ENCODE measurements around the gene ARTN. TPM values are rescaled to one million over a fixed set of nuclear protein-coding genes. Genes with fewer than 3 reads are reported as not detected.

Gene ARTN
- 0.70 TPM for total RNA-seq
- long read RNA-seq, partial matches to known transcripts: 0 of 1 reads
- long read RNA-seq, other reads (novel, unspliced or antisense): 1 of 1 reads

DNA sequence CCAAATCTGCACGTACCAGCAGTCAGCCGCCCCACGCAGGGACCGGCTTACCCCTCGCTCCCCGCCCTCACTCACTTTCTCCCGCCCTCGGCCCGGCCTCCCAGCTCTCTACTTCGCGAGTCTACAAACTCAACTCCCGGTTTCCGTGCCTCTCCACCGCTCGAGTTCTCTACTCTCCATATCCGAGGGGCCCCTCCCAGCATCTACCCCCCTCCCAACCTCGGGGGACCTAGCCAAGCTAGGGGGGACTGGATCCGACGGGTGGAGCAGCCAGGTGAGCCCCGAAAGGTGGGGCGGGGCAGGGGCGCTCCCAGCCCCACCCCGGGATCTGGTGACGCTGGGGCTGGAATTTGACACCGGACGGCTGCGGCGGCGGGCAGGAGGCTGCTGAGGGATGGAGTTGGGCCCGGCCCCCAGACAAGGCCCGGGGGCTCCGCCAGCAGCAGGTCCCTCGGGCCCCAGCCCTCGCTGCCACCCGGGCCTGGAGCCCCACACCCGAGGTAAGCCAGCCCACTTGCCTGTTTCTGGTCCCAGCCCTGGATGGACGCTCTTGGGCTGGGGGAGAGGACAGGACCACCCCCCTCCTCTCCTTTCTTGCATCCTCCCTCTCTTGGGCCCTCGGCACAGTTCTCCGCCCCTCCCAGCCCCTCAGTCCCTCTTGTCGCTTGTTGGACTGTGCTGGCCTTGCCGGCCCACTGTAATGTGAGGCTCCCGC is at the start of gene ARTN:
Gene ARTN (plus strand): TSS at position 416 of the 715 bp plus-strand sequence. CDS start 1,856 bp downstream, outside the sequence.
- DNase-seq (ENCODE audit: low spot score): no peak
- intact Hi-C loops (cut with DNase I): loop anchor here (1.0 to 2.0 kb wide), 2 partner anchors 170 to 405 kb away; no protein-coding TSS in a partner anchor

- DNase-seq (ENCODE audit: low spot score): no peak
- intact Hi-C loops (cut with DNase I): no loop called here
These were observed 48.3 kb upstream of the ARTN start for GRCh38 chr1:43885279-43885801.

- DNase-seq (ENCODE audit: low spot score): no peak
- intact Hi-C loops (cut with DNase I): no loop called here
These were observed 45.9 kb upstream of the ARTN start for GRCh38 chr1:43887748-43888147.

- intact Hi-C loops (cut with DNase I): no loop called here
These were observed 42.8 kb upstream of the ARTN start for GRCh38 chr1:43890815-43891214.

GRCh38 chr1:43893006-43893405 is 40.6 kb upstream of the ARTN start:
- intact Hi-C loops (cut with DNase I): no loop called here

More at GRCh38 chr1:43890815-43891214, 42.8 kb upstream of the ARTN start:
- DNase-seq (ENCODE audit: low spot score): no peak

GRCh38 chr1:43898981-43899380 is 34.6 kb upstream of the ARTN start:
- intact Hi-C loops (cut with DNase I): no loop called here
- DNase-seq (ENCODE audit: low spot score): no peak

More at GRCh38 chr1:43893006-43893405, 40.6 kb upstream of the ARTN start:
- DNase-seq (ENCODE audit: low spot score): no peak

- intact Hi-C loops (cut with DNase I): no loop called here
- no peak for DNase-seq (ENCODE audit: low spot score)
These were observed 33.2 kb upstream of the ARTN start for GRCh38 chr1:43900386-43900785.

DNA sequence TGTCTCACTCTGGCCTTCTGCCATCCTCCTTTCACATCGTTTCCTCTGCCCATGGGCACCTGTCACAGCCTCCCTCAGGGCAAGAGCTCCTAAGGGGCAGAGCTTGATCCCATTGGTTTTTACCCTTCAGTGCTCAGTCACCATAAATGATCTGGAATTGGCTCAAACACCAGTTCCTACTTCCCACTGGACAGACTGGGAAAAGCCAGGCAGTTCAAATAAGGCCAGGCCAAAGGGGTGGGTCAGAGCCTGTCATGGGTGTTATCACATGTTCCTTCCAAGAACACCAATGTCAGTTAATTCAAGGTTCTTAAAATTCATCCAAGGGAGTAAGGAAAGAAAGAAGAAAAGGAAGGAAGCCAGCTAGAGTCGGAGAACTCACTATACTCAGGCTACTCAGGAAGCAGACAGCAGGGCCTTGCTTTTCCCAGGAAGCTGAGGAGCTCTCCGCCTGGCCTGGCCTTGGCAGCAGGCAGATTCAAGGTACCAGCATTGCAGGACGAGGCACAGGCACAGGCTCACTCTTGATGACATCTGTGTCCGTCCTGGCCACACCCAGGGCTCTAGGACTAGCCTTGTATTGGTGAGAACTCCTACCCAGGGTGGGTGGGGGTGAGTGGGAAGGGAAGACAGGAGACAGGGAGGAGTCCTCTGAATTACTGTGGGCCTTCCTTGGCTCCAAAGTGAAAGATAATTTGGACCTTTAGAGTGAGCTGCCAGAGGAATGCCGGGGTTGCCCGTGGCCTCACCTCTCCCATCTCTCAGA is 32.2 kb upstream of the ARTN start:
- DNase-seq (ENCODE audit: low spot score): no peak
- intact Hi-C loops (cut with DNase I): no loop called here

DNA sequence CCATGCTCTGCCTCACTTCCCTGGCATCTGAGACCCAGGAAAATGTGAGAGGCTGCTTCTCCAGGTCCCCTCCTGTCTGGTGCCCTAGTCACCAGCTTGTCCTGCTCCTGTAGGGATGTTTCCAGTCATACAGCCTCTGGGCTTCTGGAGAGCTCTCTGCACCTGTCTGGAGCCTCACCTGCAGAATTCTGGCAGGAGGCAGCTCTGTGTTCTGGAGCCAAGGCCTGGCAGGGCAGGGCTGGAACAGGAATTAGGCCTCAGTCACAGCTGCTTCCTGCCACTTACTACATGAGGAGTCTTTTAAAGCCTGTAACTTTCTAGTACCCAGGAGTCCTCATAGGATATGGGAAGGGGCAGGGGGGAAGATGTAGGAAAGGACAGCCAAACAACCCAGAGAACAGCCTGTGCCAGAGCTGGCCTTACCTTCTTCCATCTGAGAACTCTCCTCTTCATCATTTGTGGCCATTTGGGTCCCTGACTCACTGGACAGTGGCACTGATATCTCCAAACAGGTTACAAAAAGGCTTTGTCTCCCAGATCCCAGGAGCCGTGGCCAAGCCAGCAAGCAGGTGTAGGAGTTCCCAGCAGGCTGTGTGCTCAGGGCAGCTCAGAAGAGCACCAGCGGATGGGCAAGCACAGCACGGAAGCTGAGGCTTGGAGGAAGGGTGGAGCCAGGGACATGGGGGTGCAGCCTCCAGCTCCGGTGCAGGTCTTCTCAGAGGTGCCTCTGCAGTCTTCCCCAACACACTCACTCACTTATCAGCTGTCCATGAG is 31.4 kb upstream of the ARTN start:
- intact Hi-C loops (cut with DNase I): no loop called here
- no peak for DNase-seq (ENCODE audit: low spot score)

DNA sequence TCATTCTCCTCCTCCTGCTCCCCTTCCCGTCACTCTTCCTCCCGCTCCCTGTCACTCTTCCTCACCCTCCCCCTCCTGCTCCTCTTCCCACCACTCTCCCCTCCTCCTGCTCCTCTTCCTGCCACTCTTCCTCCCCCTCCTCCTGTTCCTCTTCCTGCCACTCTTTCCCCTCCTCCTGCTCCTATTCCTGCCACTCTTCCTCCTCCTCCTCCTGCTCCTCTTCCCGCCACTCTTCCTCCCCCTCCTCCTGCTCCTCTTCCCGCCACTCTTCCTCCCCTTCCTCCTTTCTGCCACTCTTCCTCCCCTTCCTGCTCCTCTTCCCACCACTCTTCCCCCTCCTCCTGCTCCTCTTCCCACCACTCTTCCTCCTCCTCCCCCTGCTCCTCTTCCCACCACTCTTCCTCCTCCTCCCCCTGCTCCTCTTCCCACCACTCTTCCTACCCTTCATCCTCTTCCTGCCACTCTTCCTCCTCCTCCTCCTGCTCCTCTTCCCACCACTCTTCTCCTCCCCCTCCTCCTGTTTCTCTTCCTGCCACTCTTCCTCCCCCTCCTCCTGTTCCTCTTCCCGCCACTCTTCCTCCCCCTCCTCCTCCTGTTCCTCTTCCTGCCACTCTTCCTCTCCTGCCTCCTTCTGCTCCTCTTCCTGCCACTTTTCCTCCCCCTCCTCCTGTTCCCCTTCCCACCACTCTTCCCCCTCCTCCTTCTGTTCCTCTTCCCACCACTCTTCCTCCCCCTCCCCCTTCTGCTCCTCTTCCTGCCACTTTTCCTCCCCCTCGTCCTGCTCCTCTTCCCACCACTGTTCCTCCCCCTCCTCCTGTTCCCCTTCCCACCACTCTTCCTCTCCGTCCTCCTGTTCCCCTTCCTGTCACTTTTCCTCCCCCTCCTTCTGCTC is 28.7 kb upstream of the ARTN start:
- intact Hi-C loops (cut with DNase I): no loop called here

DNA sequence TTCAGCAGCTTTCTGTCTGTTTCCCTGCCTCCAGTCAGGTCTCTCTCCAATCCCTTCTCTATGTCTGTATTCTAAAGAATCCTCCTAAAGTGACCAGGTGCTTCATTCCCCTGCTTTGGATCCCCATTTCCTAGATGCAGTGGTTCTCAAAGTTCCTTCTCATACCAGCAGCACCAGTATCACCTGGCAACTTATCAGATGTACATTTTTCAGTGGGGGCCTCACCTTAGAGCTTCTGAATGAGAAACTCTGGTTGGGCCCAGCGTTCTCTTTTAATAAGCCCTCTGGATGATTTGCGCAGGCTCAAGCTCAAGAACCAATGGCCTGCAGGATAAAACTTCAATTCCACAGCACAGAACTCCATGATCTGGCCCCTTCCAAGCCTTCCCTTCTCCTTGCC is 25.4 kb upstream of the ARTN start:
- no peak for DNase-seq (ENCODE audit: low spot score)
- intact Hi-C loops (cut with DNase I): no loop called here

More for the DNA sequence above, 28.7 kb upstream of the ARTN start:
- no peak for DNase-seq (ENCODE audit: low spot score)

DNA sequence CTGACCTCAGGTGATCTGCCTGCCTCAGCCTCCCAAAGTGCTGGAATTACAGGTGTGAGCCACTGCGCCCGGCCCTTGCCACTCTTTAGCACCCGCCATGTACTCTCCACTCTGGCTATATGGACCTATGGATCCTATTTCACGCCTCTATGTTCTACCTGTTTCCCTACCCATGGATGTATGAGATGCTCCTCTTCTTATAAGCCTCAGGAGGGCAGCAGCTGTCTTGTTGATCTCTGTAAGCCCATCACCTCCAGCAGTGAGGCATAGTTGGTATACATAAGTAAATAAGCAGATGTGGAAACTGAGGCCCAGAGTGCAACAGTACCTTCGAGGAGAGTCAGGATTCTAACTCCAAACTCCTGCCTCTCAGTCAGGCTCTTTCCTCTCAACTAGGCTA is 24.7 kb upstream of the ARTN start:
- intact Hi-C loops (cut with DNase I): no loop called here
- DNase-seq (ENCODE audit: low spot score): no peak

GRCh38 chr1:43910343-43910742 is 23.3 kb upstream of the ARTN start:
- intact Hi-C loops (cut with DNase I): no loop called here
- DNase-seq (ENCODE audit: low spot score): no peak

DNA sequence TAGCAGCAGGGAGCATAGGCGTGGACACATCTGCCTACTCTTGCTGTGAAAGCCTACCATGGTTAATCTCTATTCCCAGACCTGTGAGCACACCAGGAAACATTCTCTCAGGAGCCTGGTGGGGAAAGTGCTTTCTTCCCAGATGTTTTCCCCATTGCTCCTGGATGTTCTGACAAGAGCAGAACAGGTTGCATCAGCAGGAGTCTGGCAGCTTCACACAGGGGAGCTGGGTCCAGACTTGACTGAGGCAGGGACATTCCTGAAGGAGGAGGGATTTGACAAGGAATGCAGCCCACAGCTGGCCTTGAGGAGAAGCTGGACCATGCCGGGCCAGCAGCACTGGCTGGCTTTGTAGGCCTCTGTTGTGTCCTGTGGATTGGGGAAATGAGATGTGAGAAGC is 21.0 kb upstream of the ARTN start:
- intact Hi-C loops (cut with DNase I): no loop called here
- DNase-seq (ENCODE audit: low spot score): no peak

- intact Hi-C loops (cut with DNase I): no loop called here
- DNase-seq (ENCODE audit: low spot score): no peak
These were observed 20.5 kb upstream of the ARTN start for GRCh38 chr1:43913051-43913501.

GRCh38 chr1:43913666-43914360 is 19.8 kb upstream of the ARTN start:
- no peak for DNase-seq (ENCODE audit: low spot score)
- intact Hi-C loops (cut with DNase I): no loop called here

DNA sequence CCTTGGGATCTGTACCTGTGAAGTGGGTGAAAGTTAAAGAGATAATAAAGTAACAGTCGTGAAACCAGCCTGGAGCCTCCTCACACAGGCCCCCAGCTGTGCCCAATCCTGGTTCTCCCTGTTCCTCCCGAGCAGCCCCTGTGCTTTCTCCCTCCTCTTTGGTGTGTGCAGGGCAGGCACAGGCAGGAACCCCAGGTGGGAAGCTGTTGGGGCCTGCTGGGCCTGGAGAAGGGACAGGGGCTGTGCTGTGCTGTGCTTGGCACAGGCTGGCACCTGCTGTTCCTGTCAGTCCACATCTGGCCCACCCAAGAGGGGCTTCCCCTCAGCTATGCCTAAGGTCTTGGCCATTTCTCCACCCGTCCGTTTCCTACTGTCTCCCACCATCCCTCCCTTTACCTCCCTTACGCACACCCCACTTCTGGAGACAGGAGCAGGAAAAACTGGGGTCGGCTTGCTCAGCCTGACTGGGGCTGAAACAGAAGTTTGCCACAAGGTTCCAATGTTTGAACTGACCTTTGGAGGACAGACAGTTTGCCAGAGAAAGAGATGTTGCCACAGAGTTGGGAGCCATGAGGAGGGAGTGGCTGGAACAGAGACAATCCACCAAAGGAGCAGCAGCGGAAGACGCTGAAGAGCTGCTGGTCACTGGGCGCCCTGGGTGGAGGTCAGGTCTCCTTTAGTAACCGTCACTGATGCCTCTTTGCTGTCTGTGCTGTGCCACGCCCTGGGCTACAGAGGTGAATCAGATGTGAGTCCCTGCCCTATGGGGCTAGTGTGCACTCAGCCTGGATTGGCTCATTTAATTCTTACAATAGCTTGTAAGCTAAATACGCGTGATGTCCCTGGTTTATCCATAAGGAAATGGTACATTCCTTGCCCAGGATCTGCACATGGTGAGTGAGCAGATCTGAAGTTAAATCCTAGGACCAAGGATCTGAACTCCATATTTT is 18.8 kb upstream of the ARTN start:
- intact Hi-C loops (cut with DNase I): no loop called here
- DNase-seq (ENCODE audit: low spot score): no peak
